GM21423 (cell line): ENCODE results near the gene AP1AR.

ENCODE experiments used
- ATAC-seq: cut with Tn5 transposase; IDR thresholded peaks from one replicate; pipeline ENCODE4 v1.9.1; 2021; ENCODE audit warnings: mild to moderate bottlenecking, moderate library complexity; ENCODE audit not compliant: unreplicated experiment

AP1AR gene

GRCh38 chr4:112222219-112222955 is 9.2 kb upstream of the AP1AR start:
- ATAC-seq: no peak

GRCh38 chr4:112225157-112225556 is 6.4 kb upstream of the AP1AR start:
- ATAC-seq: no peak

GRCh38 chr4:112230879-112231778 is 458 bp upstream of the AP1AR start:
- ATAC-seq: peak; percentile 84

GRCh38 chr4:112234952-112235609 is 3.5 kb downstream of the AP1AR start:
- ATAC-seq: no peak

- no peak for ATAC-seq
These were observed 4.5 kb downstream of the AP1AR start for GRCh38 chr4:112236040-112236439.

GRCh38 chr4:112238833-112239232 is 7.2 kb downstream of the AP1AR start:
- no peak for ATAC-seq

GRCh38 chr4:112245383-112245782 is 13.8 kb downstream of the AP1AR start:
- no peak for ATAC-seq

- ATAC-seq: no peak
These were observed 15.4 kb downstream of the AP1AR start for GRCh38 chr4:112247021-112247420.

- no peak for ATAC-seq
These were observed 19.5 kb downstream of the AP1AR start for GRCh38 chr4:112251019-112251643.

- no peak for ATAC-seq
These were observed 20.6 kb downstream of the AP1AR start for GRCh38 chr4:112252234-112252633.

- peak; percentile 92 for ATAC-seq
These were observed 21.9 kb downstream of the AP1AR start for GRCh38 chr4:112253382-112254000.

- no peak for ATAC-seq
These were observed 25.5 kb downstream of the AP1AR start for GRCh38 chr4:112257098-112257497.

GRCh38 chr4:112266823-112267222 is 35.2 kb downstream of the AP1AR start:
- ATAC-seq: no peak

GRCh38 chr4:112270051-112270450 is 38.5 kb downstream of the AP1AR start:
- ATAC-seq: no peak

- no peak for ATAC-seq
These were observed 39.2 kb downstream of the AP1AR start for GRCh38 chr4:112270640-112271421.

GRCh38 chr4:112272292-112272691 is 40.7 kb downstream of the AP1AR start:
- ATAC-seq: no peak

GRCh38 chr4:112274959-112275358 is 43.4 kb downstream of the AP1AR start:
- ATAC-seq: no peak

- ATAC-seq: no peak
These were observed 44.5 kb downstream of the AP1AR start for GRCh38 chr4:112276113-112276512.

- ATAC-seq: no peak
These were observed 45.6 kb downstream of the AP1AR start for GRCh38 chr4:112277220-112277619.
